ENCODE measurements around the gene TRMO.
"Not testable (repeated sequence)": the region's sequence is repeated elsewhere in the genome, so short reads cannot be mapped to it uniquely, and the experiment has no call there.

Gene TRMO

GRCh38 chr9:97962575-97962974 is 40.3 kb upstream of the TRMO start:
- no peaks in the 10 kb centered on the region for H3F3A ChIP-seq (ENCODE audit: insufficient read depth, low read length)
- no peak overlapping the region for H3K4me2 ChIP-seq (ENCODE audit: low read length)
- H3K27ac ChIP-seq (ENCODE audit: low read depth, low read length, poor library complexity, severe bottlenecking), result no peak overlapping the region
- H3K36me3 ChIP-seq (ENCODE audit: insufficient read depth, low read length), result no peaks in the 10 kb centered on the region
- H3K27me3 ChIP-seq (ENCODE audit: insufficient read depth, low read length), result no peaks in the 10 kb centered on the region
- TF ChIP-seq CTCF (IDR thresholded peaks at IDR 0.05; ENCODE audit: low read length) (no peak), EZH2 (IDR thresholded peaks at IDR 0.05; ENCODE audit: borderline replicate concordance, low read length) (no peak)
- H3K79me2 ChIP-seq (ENCODE audit: insufficient read depth, low read length), result no peaks in the 10 kb centered on the region
- H3K4me3 ChIP-seq (ENCODE audit: low read depth, low read length, poor library complexity, severe bottlenecking), result no peak overlapping the region
- no peaks in the 10 kb centered on the region for H4K20me1 ChIP-seq (ENCODE audit: insufficient read depth, low read length)
- H3K9me2 ChIP-seq (ENCODE audit: low read depth, low read length), result no peaks in the 10 kb centered on the region
- H3K4me1 ChIP-seq (ENCODE audit: insufficient read depth, low read length, severe bottlenecking), result no peaks in the 10 kb centered on the region
- H3K9me3 ChIP-seq (ENCODE audit: low read length), result no peaks in the 10 kb centered on the region
- H3K9ac ChIP-seq (ENCODE audit: low read length), result no peak overlapping the region
- no peak overlapping the region for H2AFZ ChIP-seq (ENCODE audit: low read length)

- no peak for TF ChIP-seq CTCF (IDR thresholded peaks at IDR 0.05; ENCODE audit: low read length)
- TF ChIP-seq EZH2 (IDR thresholded peaks at IDR 0.05; ENCODE audit: borderline replicate concordance, low read length), result no peak
- Histone ChIP-seq H2AFZ (ENCODE audit: low read length) (no peak overlapping the region), H3K79me2 (ENCODE audit: insufficient read depth, low read length) (no peaks in the 10 kb centered on the region), H3K4me1 (ENCODE audit: insufficient read depth, low read length, severe bottlenecking) (no peaks in the 10 kb centered on the region), H3K4me2 (ENCODE audit: low read length) (no peak overlapping the region), H3K36me3 (ENCODE audit: insufficient read depth, low read length) (no peaks in the 10 kb centered on the region), H3K9me3 (ENCODE audit: low read length) (no peaks in the 10 kb centered on the region), H3K27me3 (ENCODE audit: insufficient read depth, low read length) (no peaks in the 10 kb centered on the region), H3K27ac (ENCODE audit: low read depth, low read length, poor library complexity, severe bottlenecking) (no peak overlapping the region), H3K4me3 (ENCODE audit: low read depth, low read length, poor library complexity, severe bottlenecking) (no peak overlapping the region), H3K9ac (ENCODE audit: low read length) (no peak overlapping the region), H3K9me2 (ENCODE audit: low read depth, low read length) (no peaks in the 10 kb centered on the region), H4K20me1 (ENCODE audit: insufficient read depth, low read length) (no peaks in the 10 kb centered on the region), H3F3A (ENCODE audit: insufficient read depth, low read length) (no peaks in the 10 kb centered on the region)
These were observed 39.8 kb upstream of the TRMO start for GRCh38 chr9:97962136-97962535.

GRCh38 chr9:97961361-97961760 is 39.1 kb upstream of the TRMO start:
- TF ChIP-seq EZH2 (IDR thresholded peaks at IDR 0.05; ENCODE audit: borderline replicate concordance, low read length) (no peak), CTCF (IDR thresholded peaks at IDR 0.05; ENCODE audit: low read length) (no peak)
- no peak overlapping the region for H2AFZ ChIP-seq (ENCODE audit: low read length)
- no peaks in the 10 kb centered on the region for H4K20me1 ChIP-seq (ENCODE audit: insufficient read depth, low read length)
- no peaks in the 10 kb centered on the region for H3K4me1 ChIP-seq (ENCODE audit: insufficient read depth, low read length, severe bottlenecking)
- H3K4me2 ChIP-seq (ENCODE audit: low read length), result no peak overlapping the region
- no peaks in the 10 kb centered on the region for H3K79me2 ChIP-seq (ENCODE audit: insufficient read depth, low read length)
- no peaks in the 10 kb centered on the region for H3F3A ChIP-seq (ENCODE audit: insufficient read depth, low read length)
- no peaks in the 10 kb centered on the region for H3K9me3 ChIP-seq (ENCODE audit: low read length)
- no peak overlapping the region for H3K4me3 ChIP-seq (ENCODE audit: low read depth, low read length, poor library complexity, severe bottlenecking)
- H3K36me3 ChIP-seq (ENCODE audit: insufficient read depth, low read length), result no peaks in the 10 kb centered on the region
- no peaks in the 10 kb centered on the region for H3K27me3 ChIP-seq (ENCODE audit: insufficient read depth, low read length)
- H3K9me2 ChIP-seq (ENCODE audit: low read depth, low read length), result no peaks in the 10 kb centered on the region
- H3K27ac ChIP-seq (ENCODE audit: low read depth, low read length, poor library complexity, severe bottlenecking), result no peak overlapping the region
- no peak overlapping the region for H3K9ac ChIP-seq (ENCODE audit: low read length)

DNA sequence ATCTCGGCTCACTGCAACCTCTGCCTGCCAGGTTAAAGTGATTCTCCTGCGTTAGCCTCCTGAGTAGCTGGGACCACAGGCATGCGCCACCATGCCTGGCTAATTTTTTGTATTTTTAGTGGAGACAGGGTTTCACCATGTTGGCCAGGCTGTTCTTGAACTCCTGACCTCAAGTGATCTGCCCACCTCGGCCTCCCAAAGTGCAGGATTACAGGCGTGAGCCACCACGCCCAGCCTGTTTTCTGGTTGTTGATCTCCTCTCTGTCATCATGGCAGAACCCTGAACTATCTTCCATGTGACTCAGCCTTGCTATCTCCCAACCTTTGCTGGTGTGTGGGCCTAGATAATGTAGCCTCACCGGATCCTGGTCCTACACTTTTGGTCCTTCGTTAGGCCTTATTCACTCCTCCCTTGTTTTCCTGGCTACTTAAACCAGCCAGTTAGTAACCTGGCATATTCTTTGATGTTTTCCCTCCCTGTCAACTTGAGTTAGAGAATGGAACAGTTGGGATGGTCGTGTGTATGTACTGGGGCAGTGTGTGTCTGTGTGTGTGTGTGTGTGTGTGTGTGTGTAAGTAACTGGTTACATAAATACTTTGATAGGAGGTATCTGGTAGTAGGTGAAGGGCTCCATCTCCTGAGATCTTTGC is 38.5 kb upstream of the TRMO start:
- not testable (repeated sequence) for H3K27me3 ChIP-seq (ENCODE audit: insufficient read depth, low read length); H2AFZ ChIP-seq (ENCODE audit: low read length); H3K36me3 ChIP-seq (ENCODE audit: insufficient read depth, low read length); H3K9me3 ChIP-seq (ENCODE audit: low read length); H4K20me1 ChIP-seq (ENCODE audit: insufficient read depth, low read length); H3K4me3 ChIP-seq (ENCODE audit: low read depth, low read length, poor library complexity, severe bottlenecking); H3F3A ChIP-seq (ENCODE audit: insufficient read depth, low read length); H3K4me1 ChIP-seq (ENCODE audit: insufficient read depth, low read length, severe bottlenecking); H3K4me2 ChIP-seq (ENCODE audit: low read length); H3K27ac ChIP-seq (ENCODE audit: low read depth, low read length, poor library complexity, severe bottlenecking); H3K79me2 ChIP-seq (ENCODE audit: insufficient read depth, low read length); H3K9ac ChIP-seq (ENCODE audit: low read length); H3K9me2 ChIP-seq (ENCODE audit: low read depth, low read length)

Measured in OCI-LY1 (cell line).